Neuronal stem cell (in vitro differentiated cells): Measurements from ENCODE around the gene SLC25A41.
A peak's percentile ranks its signal among the peaks of the same experiment; 100 is the strongest.

Source experiments
- DNase-seq: peaks from one replicate; pipeline ENCODE4 v3.0.0-alpha.2; 2013; ENCODE audit warnings: low spot score
- H2AFZ ChIP-seq: one replicate; pipeline ENCODE4 v1.6.1; 2013; ENCODE audit warnings: mild to moderate bottlenecking, low read length, inconsistent platforms
- H2AK5ac ChIP-seq: 2 replicates; pipeline ENCODE4 v1.6.1; 2013; ENCODE audit warnings: low read depth, mild to moderate bottlenecking, inconsistent platforms, low read length, moderate library complexity, mixed read lengths
- H2BK120ac ChIP-seq: 2 replicates; pipeline ENCODE4 v1.6.1; 2013; ENCODE audit warnings: low read depth, mild to moderate bottlenecking, inconsistent platforms, low read length, moderate library complexity, mixed read lengths
- H2BK12ac ChIP-seq: one replicate; pipeline ENCODE4 v1.6.1; 2013; ENCODE audit warnings: low read length, inconsistent platforms
- H2BK15ac ChIP-seq: 2 replicates; pipeline ENCODE4 v1.6.1; 2013; ENCODE audit warnings: mild to moderate bottlenecking, low read length, inconsistent platforms, mixed read lengths
- H2BK5ac ChIP-seq: one replicate; pipeline ENCODE4 v1.6.1; 2013; ENCODE audit warnings: inconsistent platforms, mild to moderate bottlenecking, low read length, moderate library complexity
- H3K14ac ChIP-seq: one replicate; pipeline ENCODE4 v1.6.1; 2013; ENCODE audit warnings: low read length, inconsistent platforms
- H3K18ac ChIP-seq: 2 replicates; pipeline ENCODE4 v1.6.1; 2013; ENCODE audit warnings: low read length, inconsistent platforms
- H3K23ac ChIP-seq: 2 replicates; pipeline ENCODE4 v1.6.1; 2013; ENCODE audit warnings: low read depth, mild to moderate bottlenecking, mixed read lengths, low read length, inconsistent platforms; ENCODE audit not compliant: poor library complexity
- H3K27ac ChIP-seq: replicated peaks from 3 replicates; pipeline ENCODE4 v1.5.1; 2013; ENCODE audit warnings: low read length, inconsistent platforms
- H3K27me3 ChIP-seq, 3 experiments: 2 replicates each; pipeline ENCODE4 v1.6.1; 2013; ENCODE audit warnings: low read length in 3 of 3, mild to moderate bottlenecking in 2 of 3, inconsistent platforms in 1 of 3, low read depth in 1 of 3, mixed read lengths in 1 of 3, moderate library complexity in 1 of 3; ENCODE audit not compliant: control insufficient read depth in 3 of 3, insufficient read depth in 3 of 3
- H3K36me3 ChIP-seq, 2 donors: replicated peaks in 1 of 2; 2 replicates each; pipeline ENCODE4 v1.6.1; 2013; ENCODE audit warnings: low read length in 2 of 2; ENCODE audit not compliant: control insufficient read depth in 2 of 2, insufficient read depth in 2 of 2
- H3K4ac ChIP-seq: 2 replicates; pipeline ENCODE4 v1.6.1; 2013; ENCODE audit warnings: inconsistent platforms, mild to moderate bottlenecking, low read length, moderate library complexity
- H3K4me1 ChIP-seq, 2 donors: 1 replicate in 1 of 2; 2 replicates in 1 of 2; pipeline ENCODE4 v1.6.1; 2013; ENCODE audit warnings: low read length in 2 of 2, low read depth in 1 of 2; ENCODE audit not compliant: control insufficient read depth in 2 of 2, insufficient read depth in 1 of 2
- H3K4me2 ChIP-seq: one replicate; pipeline ENCODE4 v1.6.1; 2013; ENCODE audit warnings: mild to moderate bottlenecking, low read length, inconsistent platforms; ENCODE audit not compliant: insufficient read depth, poor library complexity, severe bottlenecking
- H3K4me3 ChIP-seq, 2 donors: 2 replicates each; pipeline ENCODE4 v1.5.1; 2013; ENCODE audit warnings: low read length in 2 of 2, mild to moderate bottlenecking in 2 of 2, inconsistent platforms in 1 of 2, moderate library complexity in 1 of 2
- H3K79me1 ChIP-seq: one replicate; pipeline ENCODE4 v1.6.1; 2013; ENCODE audit warnings: low read depth, mild to moderate bottlenecking, inconsistent platforms, low read length, moderate library complexity
- H3K9ac ChIP-seq: one replicate; pipeline ENCODE4 v1.6.1; 2013; ENCODE audit warnings: mild to moderate bottlenecking, low read depth, low read length, inconsistent platforms; ENCODE audit not compliant: poor library complexity
- H3K9me3 ChIP-seq, 2 donors: replicated peaks in 1 of 2; 2 replicates each; pipeline versions ENCODE3 to v1.6.1; 2013; ENCODE audit warnings: low read length in 2 of 2, mild to moderate bottlenecking in 2 of 2, inconsistent platforms in 1 of 2, low read depth in 1 of 2, mixed read lengths in 1 of 2, moderate library complexity in 1 of 2; ENCODE audit not compliant: control insufficient read depth in 2 of 2, insufficient read depth in 1 of 2
- H4K8ac ChIP-seq: one replicate; pipeline ENCODE4 v1.6.1; 2013; ENCODE audit warnings: low read depth, mild to moderate bottlenecking, inconsistent platforms, low read length, moderate library complexity
- H4K91ac ChIP-seq: one replicate; pipeline ENCODE4 v1.6.1; 2013; ENCODE audit warnings: low read length, low read depth, mild to moderate bottlenecking, inconsistent platforms; ENCODE audit not compliant: poor library complexity
- WGBS, 2 donors: extraction: QIAGEN DNeasy Blood & Tissue Kit; methylation state at CpG; one replicate each; pipeline ENCODE4 v1.1.7; 2013; ENCODE audit warnings: missing lambda C conversion rate in 2 of 2, mixed read lengths in 1 of 2; ENCODE audit not compliant: insufficient read length in 2 of 2, insufficient replicate concordance in 1 of 2; ENCODE audit errors: extremely low coverage in 2 of 2; 5-methylcytosine and 5-hydroxymethylcytosine counted together
- small RNA-seq: library from polyadenylated mRNA; stranded (forward); fragments of <200 nt; extraction: miRNeasy Mini kit (QIAGEN cat#:217004); gene quantifications from one replicate; pipeline ENCODE3, GENCODE V24; 2013; ENCODE audit not compliant: insufficient read depth

Gene SLC25A41

DNA sequence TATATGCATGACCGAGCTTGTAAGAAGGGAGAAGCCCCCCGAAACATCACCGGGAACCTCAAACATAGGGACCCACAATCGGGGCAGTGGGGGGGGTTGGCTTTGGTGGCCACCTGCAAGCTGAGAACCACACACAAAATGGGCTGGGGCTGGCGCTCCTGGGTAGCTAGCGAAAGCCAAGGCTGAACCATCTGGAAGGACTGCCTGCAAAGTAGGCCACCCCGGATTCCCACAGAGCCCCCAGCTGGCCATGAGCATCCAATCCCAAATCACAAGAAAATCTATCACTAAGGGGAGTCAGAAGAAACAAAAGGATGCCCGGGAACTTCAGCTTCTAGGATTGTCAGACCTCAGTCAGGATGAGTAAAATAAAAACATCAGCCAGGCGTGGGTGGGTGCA is 55.1 kb downstream of the SLC25A41 start:
- Histone ChIP-seq H3K23ac (no peak overlapping the region), H3K9ac (no peak overlapping the region), H2AFZ (no peak overlapping the region), H4K91ac (no peak overlapping the region), H2BK12ac (no peak overlapping the region), H3K9me3 (peaks cover 13 to 14% of the 10 kb centered on the region in 2 donors), H3K36me3 (peaks cover 47 to 59% of the 10 kb centered on the region in 2 donors), H2AK5ac (no peak overlapping the region), H2BK5ac (no peak overlapping the region), H3K18ac (no peak overlapping the region), H4K8ac (no peak overlapping the region), H3K27ac (no peak overlapping the region), H3K14ac (no peak overlapping the region), H2BK120ac (no peak overlapping the region), H3K4me2 (no peak overlapping the region), H3K4ac (no peak overlapping the region), H3K4me1 (peaks cover 5 to 7% of the 10 kb centered on the region in 2 donors), H3K27me3 (no peaks in the 10 kb centered on the region), H3K4me3 (no peak overlapping the region), H2BK15ac (no peak overlapping the region), H3K79me1 (peaks cover 21% of the 10 kb centered on the region)
- no CpG with 5 or more reads among the region's 9 CpGs for WGBS, 2 donors
- no peak for DNase-seq

DNA sequence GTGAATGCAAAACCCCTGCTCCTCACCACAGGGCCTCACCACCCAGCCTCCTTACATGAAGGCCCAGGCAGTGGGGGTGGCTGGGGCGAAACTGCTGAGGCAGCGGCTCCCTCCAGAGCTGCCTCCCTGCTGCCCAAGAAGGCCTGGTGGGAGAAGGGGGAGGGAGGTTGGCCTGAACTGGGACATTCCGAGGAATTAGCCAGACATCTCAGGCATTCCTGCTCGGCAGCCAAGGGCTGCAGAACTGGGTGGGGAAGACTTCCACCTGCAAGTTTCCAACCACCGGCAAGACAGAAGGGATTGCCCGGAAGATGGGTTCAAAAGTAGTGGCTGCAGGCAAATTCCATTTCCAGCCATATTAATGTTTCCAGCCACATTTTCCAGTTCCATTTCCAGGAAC is 55.5 kb downstream of the SLC25A41 start:
- DNase-seq: no peak

DNA sequence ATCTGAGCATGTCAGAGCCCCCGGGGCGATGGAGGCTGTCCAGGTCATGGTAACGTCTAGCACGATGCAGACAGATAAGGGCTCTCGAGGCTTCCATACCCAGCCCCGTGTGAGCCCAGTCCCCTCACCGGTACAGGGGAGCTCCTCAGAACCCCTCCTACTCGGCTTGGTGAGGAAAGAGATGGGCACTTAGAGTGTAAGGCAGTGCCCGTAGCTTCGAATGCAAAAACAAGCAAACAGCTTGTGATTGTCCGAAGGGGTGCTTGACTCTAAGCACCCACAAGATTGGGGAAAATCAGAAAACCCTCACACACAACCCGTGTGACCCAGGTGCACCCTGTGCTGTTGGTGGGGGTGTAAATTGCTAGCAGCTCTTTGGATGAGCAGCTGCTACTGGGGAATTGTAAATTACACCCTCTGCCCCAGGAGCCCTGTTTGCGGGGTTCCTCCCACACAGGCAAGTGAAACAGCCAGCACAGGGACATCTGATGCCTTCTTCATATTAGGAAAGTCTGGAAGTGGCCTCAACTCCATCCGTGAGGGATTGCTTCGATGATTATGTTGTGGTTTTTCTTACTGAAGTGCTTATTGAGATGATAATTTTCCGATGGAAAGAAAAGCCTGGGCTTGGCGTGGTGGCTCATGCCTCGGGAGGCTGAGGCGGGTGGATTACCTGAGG is 56.9 kb downstream of the SLC25A41 start:
- Histone ChIP-seq H4K8ac (no peak overlapping the region), H3K14ac (no peak overlapping the region), H3K4me2 (no peak overlapping the region), H2BK15ac (no peak overlapping the region), H2AFZ (no peak overlapping the region), H3K27ac (no peak overlapping the region), H3K4me1 (peaks cover 8 to 9% of the 10 kb centered on the region in 2 donors), H2AK5ac (peak overlapping the region; percentile 35), H3K4ac (no peak overlapping the region), H3K9me3 (peaks cover 13 to 14% of the 10 kb centered on the region in 2 donors), H3K79me1 (peaks cover 18% of the 10 kb centered on the region), H3K4me3 (no peak overlapping the region), H3K18ac (no peak overlapping the region), H2BK120ac (no peak overlapping the region), H3K23ac (peak overlapping the region; percentile 0), H4K91ac (no peak overlapping the region), H3K27me3 (no peaks in the 10 kb centered on the region), H2BK12ac (no peak overlapping the region), H3K9ac (no peak overlapping the region), H2BK5ac (no peak overlapping the region), H3K36me3 (peaks cover 33 to 43% of the 10 kb centered on the region in 2 donors)
- WGBS, 2 donors: no CpG with 5 or more reads among the region's 19 CpGs
- no peak for DNase-seq

More for the DNA sequence above, 55.5 kb downstream of the SLC25A41 start:
- Histone ChIP-seq H3K27ac (peak overlapping the region; percentile 19), H4K91ac (no peak overlapping the region), H3K36me3 (peaks cover 42 to 54% of the 10 kb centered on the region in 2 donors), H2BK15ac (no peak overlapping the region), H2BK5ac (no peak overlapping the region), H2AFZ (no peak overlapping the region), H3K4me2 (no peak overlapping the region), H3K4me1 (peaks cover 6 to 7% of the 10 kb centered on the region in 2 donors), H2BK120ac (no peak overlapping the region), H3K27me3 (no peaks in the 10 kb centered on the region), H2AK5ac (peak overlapping the region; percentile 28), H3K4me3 (no peak overlapping the region), H4K8ac (no peak overlapping the region), H3K79me1 (peaks cover 18% of the 10 kb centered on the region), H3K9me3 (peaks cover 13 to 14% of the 10 kb centered on the region in 2 donors), H3K9ac (no peak overlapping the region), H3K4ac (no peak overlapping the region), H2BK12ac (no peak overlapping the region), H3K14ac (no peak overlapping the region), H3K23ac (no peak overlapping the region), H3K18ac (peak overlapping the region; percentile 64)
- no CpG with 5 or more reads among the region's 6 CpGs for WGBS, 2 donors

Small RNA genes within 50 kb of the gene (small RNA-seq; reads per million reads assigned to genes)
- gene MIR6790: 1.6 reads per million
- gene MIR6885: 1.2 reads per million
